Stimulated activated CD8-positive, alpha-beta memory T cell treated with anti-CD3 and anti-CD28 coated beads, Interleukin-4, amount 100 ng/mL, for 24 hours (primary cell): ENCODE results near the gene SPG7.

Experiments
- DNase-seq: peaks from one replicate; pipeline ENCODE4 v3.0.0-alpha.2; 2020; ENCODE audit warnings: low read depth

Gene SPG7

DNA sequence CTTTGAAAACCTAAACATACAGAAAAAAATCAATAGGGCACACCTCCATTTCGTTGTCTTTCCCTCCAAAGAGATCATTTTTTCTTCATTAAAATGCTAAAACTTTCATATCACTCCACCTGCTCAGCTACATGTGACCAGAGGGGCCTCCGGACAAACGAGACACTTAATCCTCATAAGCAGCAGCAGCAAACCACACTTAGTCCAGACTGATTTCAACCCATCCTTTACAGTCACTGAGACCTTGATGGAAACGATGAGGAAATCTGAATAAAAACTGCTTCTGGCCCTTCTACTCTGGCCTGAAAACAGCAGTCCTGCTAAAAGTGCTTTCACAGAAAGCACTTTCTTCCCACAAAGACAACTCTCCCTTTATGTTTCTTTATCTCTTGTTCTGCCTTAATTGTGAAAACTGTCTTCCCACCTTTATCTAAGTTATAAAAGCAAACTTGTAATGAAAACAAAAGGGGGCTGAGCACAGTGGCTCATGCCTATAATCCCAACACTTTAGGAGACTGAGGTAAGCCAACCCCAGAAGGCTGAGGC is 22.4 kb upstream of the SPG7 start:
- no peak for DNase-seq

DNA sequence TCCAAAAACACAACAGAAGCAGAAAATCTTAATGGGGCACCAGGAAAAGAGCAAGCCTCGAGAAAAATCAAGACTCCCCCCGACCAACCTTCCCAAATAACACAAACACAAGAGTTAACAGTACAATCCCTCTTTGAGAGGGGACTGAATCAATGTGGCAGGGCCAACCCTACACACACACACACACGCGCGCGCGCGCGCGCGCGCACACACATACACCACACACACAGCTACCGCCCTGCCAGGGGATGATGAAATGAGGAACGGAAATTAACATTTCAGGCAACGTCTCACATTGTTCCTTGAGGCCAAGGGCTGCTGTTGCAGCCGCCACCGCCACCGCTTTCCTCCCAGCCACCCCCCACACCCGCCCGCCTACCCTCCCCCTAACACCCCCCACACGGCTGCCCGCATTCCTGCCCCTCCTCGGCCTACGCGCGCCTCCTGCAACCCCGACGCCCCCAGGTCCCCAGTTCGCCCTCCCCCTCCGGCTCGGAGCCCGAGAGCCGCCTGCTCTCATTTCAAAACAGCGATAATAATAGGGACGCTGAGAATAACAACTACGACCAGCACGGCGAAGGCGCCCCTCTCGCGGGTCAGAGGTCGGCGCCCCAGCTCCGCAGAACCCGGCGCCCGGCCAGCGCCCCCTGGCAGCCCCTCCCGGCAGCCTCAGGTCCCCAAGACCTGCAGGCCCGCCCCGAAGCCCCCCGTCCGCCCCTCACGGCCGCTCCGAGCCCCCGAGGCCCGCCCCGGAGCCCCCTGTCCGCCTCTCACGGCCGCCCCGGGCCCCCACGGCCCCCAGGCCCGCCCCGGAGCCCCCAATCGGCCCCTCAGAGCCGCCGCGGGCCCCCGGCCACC is 18.9 kb upstream of the SPG7 start:
- peak; percentile 72 for DNase-seq

DNA sequence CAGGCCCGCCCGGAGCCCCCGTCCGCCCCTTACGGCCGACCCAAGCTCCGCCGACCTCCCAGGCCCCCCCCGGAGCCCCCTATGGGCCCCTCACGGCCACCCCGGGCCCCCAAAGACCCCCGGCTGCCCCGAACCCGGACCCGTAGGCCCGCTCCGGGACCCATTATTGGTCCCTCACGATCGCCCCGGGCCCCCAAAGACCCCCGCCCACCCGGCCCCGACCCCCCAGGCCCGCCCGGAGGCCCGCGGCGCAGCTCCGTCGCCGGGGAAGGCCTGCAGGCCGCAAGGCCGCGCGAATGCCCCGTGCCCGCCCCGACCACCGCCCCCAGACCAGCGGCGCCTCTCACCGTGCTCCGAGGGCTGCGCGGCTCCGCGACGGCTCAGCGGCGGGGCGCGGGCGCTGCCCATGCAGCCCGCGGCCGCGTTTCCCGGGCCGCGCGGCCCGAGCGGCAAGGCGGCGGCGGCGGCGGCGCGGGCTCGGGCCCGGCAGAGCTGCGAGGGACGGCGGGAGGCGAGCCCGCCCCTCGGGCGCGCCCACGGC is 18.2 kb upstream of the SPG7 start:
- DNase-seq: no peak

DNA sequence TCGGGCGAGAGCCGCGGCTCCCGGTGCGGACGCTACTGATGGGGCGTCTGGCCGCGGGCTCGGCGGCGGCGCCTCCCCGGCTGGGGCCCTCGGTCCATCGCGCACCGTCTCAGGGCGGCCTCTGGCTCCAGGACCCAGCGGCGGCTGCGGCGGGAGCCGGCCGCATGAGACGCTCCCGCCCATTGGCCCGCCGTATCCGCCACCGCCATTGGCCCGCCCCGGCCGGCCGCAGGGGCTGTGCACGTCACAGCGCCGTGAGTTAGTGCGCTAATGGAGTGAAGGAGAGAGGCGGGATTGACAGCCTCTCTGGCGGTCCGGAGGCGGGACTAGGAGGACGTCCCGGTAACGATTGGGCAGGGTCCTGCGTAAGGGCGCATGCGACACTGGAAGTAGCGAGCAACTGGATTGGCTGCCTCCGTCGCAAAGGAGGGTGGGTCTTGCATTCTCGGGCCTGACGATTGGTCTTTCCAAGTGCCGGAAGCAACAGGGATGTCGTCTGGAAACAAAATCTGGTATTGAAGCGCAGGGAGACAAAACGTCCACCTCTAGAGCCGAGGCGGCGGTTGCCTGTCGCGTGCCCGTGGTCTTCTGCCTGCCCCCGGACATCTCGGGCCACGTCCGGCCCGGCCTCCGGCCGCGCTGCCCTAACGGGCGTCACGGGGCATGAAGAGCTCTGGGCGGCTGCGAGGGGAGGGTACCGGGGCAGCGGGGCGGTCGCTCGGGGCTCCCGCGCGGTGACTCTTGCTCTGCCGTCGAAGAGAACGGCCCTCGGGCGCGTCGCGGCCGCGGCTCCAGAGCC is 17.6 kb upstream of the SPG7 start, which contains the start of gene ANKRD11:
Gene ANKRD11 (minus strand): TSS at position 123 of the 799 bp plus-strand sequence. CDS start 173,542 bp downstream, outside the sequence.
- peak; percentile 96 for DNase-seq

DNA sequence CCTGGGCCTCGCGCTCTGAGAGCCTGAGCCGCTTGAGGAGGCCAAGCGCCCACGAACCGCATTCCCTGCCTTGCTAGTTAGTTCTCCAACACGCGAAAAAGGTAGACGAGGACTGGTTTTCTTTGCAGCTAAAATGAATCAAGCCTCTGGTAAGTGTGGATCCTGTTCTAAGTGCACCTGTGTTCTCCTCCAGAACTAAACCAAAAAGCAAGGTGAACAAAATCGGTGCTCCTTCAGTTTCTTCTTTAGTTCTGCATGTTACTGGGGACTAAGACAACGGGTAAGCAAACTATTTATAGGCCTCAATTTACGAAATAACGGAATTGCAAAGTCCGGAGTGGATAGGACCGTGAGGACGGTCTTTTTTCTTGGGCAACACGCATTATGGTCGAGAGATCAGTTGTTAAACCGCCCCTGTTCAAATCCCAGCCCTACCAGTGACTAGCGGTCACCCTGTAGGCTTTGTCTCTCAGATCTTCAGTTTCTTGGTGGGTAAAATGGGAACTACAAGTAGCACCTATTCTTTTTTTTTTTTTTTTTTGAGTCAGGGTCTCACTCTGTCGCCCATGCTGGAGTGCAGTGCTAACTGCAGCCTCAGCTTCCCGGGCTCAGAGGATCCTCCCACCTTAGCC is 16.8 kb upstream of the SPG7 start:
- DNase-seq: no peak

DNA sequence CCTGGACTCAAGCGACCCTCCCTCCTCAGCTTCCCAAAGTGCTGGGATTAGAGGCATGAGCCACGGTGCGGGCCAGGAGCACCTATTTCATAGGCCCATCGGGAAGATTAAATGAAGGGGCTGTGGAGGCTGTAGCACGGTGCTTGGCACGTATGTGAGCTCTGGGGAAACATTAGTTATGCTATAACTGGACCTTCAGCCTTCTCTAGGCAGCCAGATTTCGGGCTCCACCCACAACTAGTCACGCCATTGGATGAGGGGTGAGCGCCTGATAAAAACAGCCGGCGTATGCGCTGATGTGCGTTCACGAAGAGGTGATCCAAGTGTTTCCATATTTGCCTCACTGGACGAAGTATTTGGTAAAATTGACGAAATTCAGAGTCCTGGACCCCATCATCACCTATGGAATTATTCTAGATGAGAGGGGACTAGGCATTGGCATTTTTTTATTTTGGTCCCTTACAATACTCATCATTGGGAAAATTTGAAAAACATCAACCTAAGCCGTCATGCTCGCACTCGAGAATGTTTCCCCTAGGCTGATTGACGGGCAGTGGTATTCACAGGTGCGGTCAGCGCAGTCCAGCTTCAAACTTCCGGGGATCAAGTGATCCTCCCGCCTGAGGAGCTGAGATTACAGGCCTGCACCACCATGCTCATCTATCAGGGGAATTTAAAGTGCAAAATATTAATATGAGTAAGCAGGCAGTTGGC is 16.1 kb upstream of the SPG7 start:
- DNase-seq: no peak

DNA sequence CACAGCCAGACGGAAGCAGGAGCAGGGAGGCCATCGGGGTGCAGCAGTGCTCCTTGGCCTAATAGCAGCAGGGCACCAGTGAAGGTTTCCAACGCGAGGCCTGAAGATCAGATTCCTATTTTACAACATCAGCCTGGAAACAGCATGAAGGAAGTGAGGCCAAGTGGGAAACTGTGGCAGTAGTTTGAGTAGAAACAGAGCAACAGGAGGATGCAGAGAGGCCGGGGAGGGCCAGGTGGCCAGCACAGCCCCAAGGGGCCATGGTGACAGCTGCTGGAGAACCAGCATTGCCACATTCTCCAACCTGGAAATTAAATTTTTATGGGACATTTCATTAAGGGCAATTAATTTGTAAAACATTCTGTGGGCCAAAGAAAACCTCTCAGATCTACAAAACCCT is 14.4 kb upstream of the SPG7 start:
- DNase-seq: no peak

DNA sequence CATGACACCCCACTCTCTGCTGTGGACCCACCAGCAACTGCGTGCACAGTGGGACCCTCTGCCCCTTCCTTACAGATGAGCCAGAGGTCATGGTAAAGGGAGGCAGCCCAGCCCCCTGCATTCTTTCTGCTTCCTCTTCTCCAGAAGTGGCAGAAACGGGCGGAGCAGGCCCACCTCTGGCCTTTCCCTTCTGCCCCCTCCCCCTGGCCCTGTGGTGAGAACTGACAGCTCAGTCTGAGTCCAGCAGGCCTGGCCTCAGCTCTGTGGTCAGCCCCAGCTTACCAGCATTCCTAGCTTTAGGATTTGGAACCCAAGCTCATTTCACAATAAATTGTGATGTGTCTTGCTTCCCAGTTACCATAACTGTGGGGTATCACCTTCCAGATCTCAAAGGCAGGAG is 13.1 kb upstream of the SPG7 start:
- DNase-seq: no peak

DNA sequence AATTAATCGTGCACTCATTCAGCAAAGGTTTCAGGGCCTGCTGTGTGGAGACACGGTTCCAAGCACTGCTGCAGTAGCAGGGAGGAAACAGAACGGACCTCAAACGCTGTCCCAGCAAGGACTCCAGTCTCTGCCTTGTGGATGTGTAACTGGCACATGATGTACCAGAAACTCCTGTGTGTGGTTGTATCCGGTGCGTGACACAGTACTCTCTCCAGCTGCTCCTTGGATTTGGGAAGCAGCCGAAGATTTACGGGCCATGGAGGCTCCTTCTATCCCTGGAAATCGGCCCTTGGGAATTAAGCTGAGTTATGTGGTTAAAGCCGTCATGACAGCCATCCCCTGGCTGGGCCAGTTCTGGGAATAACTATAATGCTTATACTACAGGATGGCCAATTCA is 9.4 kb upstream of the SPG7 start:
- no peak for DNase-seq

DNA sequence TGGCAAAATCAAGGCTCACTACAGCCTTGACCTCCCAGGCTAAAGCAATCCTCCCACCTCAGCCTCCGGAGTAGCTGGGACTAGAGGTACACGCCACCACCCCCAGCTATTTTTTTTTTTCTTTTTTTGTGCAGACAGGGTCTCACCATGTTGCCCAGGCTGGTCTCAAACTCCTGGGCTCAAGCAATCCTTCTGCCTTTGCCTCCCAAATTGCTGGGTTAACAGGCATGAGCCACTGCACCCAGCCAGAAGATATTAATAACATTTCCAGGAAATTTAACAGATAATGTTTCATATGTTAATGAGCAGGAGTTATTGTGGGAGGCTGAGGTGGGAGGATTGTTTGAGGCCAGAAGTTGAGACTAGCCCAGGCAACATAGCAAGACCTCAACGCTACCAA is 8.4 kb upstream of the SPG7 start:
- no peak for DNase-seq

DNA sequence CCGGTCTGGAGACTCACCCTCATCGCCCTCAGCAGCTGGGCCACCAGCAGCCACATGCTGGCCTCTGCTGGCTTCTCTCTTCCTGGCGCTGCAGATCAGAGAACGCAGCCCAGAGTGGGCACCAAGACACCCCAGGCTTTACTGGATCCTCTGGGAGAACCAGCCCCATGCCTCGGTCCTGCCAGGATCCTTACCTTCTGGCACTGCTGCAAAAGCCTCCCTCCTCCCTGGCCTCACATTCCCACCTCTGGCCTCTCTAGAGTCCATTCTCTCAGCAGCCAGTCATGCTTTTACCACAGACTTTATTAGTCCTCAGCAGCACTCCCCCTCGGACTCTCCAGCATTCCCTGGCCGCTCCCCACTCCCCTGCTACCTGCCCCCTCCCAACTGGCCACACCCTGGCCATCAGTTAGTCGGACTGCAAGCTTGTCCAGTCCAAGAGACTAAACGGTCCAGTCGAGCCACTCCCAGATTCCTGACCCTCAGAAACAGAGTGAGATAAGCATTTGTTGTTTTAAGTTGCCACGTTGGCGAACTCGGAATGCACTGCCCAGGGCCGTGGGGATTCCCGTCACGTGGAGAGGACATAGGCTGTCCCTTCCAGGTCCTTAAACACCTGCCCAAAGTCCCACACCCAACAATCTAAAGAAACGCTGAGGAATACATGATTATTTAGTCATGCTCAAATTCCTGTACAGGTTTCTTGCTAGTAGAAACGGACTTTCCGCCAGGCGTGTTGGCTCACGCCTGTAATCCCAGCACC is 5.9 kb upstream of the SPG7 start:
- no peak for DNase-seq

DNA sequence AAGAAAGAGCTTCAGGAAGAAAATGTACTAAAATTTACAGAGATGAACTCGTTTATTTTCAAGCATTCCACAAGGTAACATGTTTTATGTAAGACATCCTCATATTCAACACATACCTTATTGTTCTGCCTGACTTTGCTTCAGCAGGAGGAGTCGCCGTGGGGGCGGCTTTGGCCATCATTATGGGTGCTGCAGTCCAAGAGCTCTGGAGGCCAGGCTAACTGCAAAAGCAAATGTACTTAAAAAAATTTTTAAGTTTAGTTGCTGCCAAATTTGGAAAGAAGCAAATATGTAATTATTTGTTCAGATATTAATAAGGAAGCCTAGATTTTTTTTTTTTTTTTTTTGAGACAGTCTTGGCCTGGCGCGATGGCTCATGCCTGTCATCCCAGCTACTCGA is 4.1 kb upstream of the SPG7 start:
- no peak for DNase-seq

DNA sequence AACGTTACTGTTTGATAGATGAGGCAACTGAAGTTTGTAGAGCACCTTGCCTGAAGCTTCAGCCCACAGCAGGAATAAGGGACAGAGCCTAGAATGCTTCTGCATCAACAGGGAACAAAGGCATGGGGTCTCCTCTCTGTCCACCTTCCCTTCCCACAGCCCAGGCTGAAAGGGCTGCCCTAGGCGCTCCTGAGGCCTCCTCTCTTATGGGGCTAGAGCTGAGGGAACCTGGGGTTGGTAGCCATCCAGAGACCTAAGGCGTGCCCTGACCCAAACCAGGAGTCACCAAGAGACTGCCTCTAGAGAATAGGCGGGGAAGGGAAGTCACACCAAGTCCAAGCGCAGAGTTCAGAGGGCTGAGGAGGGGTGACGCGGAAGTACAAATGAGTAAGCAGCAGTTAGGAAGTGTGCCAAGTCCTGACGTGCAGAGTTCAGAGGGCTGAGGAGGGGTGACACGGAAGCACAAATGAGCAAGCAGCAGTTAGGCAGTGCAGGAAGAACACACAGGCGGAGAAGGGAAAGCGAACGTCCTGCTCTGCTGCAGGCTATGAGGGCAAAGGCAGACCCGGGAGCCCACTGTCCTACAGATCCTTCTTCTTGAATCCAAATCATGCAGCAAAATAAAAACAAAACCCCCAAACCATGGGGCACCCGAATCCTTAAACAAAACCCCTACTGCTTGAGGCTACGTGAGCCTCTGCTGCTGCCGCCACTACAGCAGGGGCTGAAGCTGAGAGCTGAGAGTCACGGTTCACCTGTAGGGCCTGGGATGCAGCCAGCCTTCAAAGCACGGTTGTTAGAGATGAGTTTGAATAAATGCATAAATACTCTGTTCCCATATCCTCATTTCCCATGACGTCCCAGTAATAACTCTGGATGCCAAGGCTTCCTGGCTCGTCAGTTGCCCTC is 2.7 kb upstream of the SPG7 start:
- DNase-seq: peak; percentile 76

DNA sequence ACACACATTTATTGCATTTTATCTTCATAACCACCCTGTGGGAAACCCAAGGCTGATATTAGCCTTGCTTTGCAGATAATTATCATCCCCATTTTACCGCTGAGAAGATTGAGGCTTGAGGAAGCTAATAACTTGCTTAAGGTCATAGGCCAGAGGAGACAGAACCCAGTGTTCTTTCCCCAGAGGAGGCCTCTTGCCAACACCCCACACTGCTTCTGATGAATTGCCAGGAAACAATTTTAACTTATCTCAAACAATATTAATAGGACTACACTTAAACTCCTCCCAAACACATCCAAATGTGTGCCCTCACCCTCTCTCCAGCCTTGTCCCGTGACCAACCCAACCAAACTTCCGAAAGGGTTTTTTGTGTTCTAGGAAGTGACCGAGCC is 2.1 kb upstream of the SPG7 start:
- no peak for DNase-seq

DNA sequence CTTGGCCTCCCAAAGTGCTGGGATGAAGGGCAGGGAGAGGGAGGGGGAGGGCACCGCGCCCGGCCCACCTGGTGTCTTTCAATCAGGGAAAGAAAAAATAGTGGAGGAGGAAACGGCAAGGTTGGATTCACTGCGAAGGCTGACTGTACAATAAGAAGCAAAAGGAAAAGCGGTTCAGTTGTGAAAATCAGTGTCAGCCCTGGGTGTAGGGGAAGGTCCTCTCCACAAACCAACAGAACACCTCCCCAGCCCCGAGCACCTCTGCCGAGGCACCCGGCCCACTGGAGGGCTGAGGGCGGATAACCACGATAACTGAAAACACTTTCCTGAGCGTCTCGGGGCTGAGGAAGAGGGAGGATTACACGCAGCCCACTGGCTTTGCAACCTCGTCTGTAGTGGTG is 1.4 kb upstream of the SPG7 start:
- DNase-seq: no peak

DNA sequence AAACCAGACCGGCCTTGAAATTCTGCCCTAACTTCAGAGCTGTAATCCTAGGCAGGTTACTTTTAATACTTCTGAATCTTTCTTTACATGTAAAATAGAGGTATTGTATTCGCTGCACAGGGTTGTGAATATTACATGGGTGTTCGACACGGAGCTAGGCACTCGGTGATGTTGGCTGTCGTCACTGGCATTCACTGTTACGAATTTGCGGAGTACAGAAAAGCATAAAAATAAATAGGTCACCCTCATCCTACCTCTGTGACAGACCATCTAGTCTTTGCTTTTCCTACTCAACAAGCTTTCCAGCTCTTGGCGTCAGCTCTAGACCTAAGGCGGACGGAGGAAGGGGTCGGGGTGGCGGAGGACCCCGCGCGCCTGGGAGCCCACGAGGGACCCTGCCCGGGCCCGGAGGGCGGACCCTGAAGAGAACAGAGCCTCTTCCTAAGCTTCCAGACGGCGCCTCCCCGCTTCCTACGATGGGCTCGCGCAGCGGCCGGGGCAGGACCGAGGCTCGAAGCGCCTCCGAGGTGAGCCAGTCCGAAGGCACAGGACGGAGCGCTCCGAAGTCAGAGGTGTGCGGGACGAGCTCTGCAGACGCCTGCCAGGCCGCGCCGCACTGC is 879 bp upstream of the SPG7 start:
- DNase-seq: no peak

DNA sequence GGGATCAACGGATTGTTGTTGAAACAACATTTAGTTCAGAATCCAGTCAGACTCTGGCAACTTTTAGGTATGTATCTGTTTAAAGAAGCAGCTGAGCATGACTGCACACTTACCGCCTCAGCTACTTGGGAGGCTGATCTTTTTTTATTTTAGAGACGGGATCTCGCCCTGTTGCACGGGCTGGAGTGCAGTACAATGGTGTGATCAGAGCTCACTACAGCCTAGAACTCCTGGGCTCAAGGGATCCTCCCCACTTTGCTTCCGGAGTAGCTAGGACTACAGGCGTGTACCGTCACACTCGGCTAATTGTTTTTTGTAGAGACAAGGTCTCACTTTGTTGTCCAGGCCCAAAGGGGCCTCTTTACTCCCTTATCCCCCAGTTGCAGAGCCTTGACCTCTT is 2.3 kb downstream of the SPG7 start:
- DNase-seq: no peak

DNA sequence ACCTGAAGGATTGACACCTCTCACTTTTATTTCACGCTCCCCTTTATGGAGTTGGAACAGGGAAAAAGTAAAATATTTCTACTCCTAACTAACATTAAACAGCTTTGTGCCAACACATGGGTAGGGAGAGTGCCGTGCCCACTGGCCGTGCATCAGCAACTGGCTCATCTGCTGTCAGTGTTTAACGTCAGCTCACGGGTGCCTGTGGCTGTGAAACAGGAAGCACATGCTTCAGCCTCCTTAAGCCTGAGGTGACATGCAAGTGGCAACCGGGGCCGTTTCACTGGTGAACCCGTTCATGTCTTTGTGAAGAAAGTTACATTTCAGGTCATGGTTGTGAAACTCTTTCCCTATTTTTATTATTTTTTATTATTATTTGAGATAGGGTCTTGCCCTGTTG is 3.2 kb downstream of the SPG7 start:
- DNase-seq: no peak

DNA sequence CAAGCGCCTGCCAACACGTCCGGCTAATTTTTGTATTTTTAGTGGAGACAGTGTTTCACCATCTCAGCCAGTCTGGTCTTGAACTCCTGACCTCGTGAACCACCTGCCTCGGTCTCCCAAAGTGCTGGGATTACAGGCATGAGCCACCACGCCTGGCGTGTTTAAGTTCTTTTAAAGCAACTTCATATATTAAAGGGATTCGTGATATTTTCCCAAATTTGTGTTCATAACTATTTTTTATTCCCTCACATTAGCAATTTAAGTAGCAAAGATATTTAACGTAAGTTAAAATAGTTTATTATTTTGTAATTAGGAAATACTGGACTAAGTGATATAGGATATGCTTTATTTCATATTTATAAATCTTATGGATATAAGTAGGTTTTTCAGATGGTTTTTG is 4.2 kb downstream of the SPG7 start:
- no peak for DNase-seq
